OCI-LY7 (cell line): ENCODE measurements around the gene CYP3A4. TPM values are rescaled to one million over a fixed set of nuclear protein-coding genes. Genes with fewer than 3 reads are reported as not detected.
"Not testable (repeated sequence)": the region's sequence is repeated elsewhere in the genome, so short reads cannot be mapped to it uniquely, and the experiment has no call there.

Experiments used
- BruUV-seq: library from RNA; stranded (reverse); fragments of 400-500 nt; replicated peaks from 2 replicates; lab custom pipeline; 2021; lab: Mats Ljungman, UMichigan
- CTCF ChIA-PET: fragments of 300-600 bp; sonication (Branson Sonifier 250); formaldehyde crosslinking; loops from one replicate; lab custom pipeline; 2022; ENCODE audit warnings: antibody characterized with exemption; ENCODE audit not compliant: unreplicated experiment; lab: Charles Lee
- POLR2A ChIA-PET: fragments of 300-600 bp; sonication (Branson Sonifier 250); formaldehyde crosslinking; loops from one replicate; lab custom pipeline; 2022; ENCODE audit warnings: antibody characterized with exemption; lab: Charles Lee
- DNase-seq: peaks from one replicate; pipeline ENCODE4 v3.0.0-alpha.2; 2015; ENCODE audit warnings: low spot score
- H2AFZ ChIP-seq: fragments of 200-600 bp; sonication (generic), shearing (Covaris generic); 2 replicates; pipeline ENCODE4 v1.6.1; 2014; ENCODE audit warnings: mild to moderate bottlenecking, antibody characterized with exemption, low read length, moderate library complexity
- H3K27ac ChIP-seq: fragments of 200-600 bp; sonication (generic); 2 replicates; pipeline ENCODE4 v1.5.1; 2014; ENCODE audit warnings: mixed run types, low read depth, mild to moderate bottlenecking, moderate library complexity, low read length, inconsistent platforms; ENCODE audit not compliant: poor library complexity, severe bottlenecking
- H3K36me3 ChIP-seq: fragments of 200-600 bp; sonication (generic); 2 replicates; pipeline ENCODE4 v1.6.1; 2014; ENCODE audit warnings: mild to moderate bottlenecking, antibody characterized with exemption, low read length, moderate library complexity, mixed read lengths; ENCODE audit not compliant: insufficient read depth
- H3K4me1 ChIP-seq: fragments of 200-600 bp; sonication (generic); 2 replicates; pipeline ENCODE4 v1.5.1; 2014; ENCODE audit warnings: mild to moderate bottlenecking, low read length; ENCODE audit not compliant: insufficient read depth, poor library complexity, severe bottlenecking
- H3K4me2 ChIP-seq: fragments of 200-600 bp; sonication (generic); 2 replicates; pipeline ENCODE4 v1.6.1; 2014; ENCODE audit warnings: mild to moderate bottlenecking, low read length
- H3K4me3 ChIP-seq: fragments of 200-600 bp; sonication (generic); 2 replicates; pipeline ENCODE4 v1.5.1; 2014; ENCODE audit warnings: mild to moderate bottlenecking, low read depth, low read length; ENCODE audit not compliant: poor library complexity, severe bottlenecking
- H3K79me2 ChIP-seq: fragments of 200-600 bp; sonication (generic); 2 replicates; pipeline ENCODE4 v1.6.1; 2016; ENCODE audit warnings: low read depth, mild to moderate bottlenecking, low read length, moderate library complexity, mixed read lengths; ENCODE audit not compliant: insufficient read depth
- H3K9me2 ChIP-seq: fragments of 200-600 bp; sonication (generic); 2 replicates; pipeline ENCODE4 v1.6.1; 2016; ENCODE audit warnings: mild to moderate bottlenecking, low read length, mixed read lengths; ENCODE audit not compliant: insufficient read depth
- H3K9me3 ChIP-seq: fragments of 200-600 bp; sonication (generic); 2 replicates; pipeline ENCODE4 v1.6.1; 2014; ENCODE audit warnings: mild to moderate bottlenecking, mixed run types, low read length, mixed read lengths
- H4K20me1 ChIP-seq: fragments of 200-600 bp; sonication (generic); 2 replicates; pipeline ENCODE4 v1.6.1; 2014; ENCODE audit warnings: mild to moderate bottlenecking, antibody characterized with exemption, low read length, moderate library complexity, mixed read lengths; ENCODE audit not compliant: insufficient read depth
- CTCF ChIP-seq: fragments of 200-600 bp; sonication (generic); conservative IDR thresholded peaks from 2 replicates; pipeline ENCODE4 v1.5.1; 2014; ENCODE audit warnings: mild to moderate bottlenecking, antibody characterized with exemption, low read length, moderate library complexity, mixed read lengths
- EZH2phosphoT487 ChIP-seq: fragments of 200-600 bp; sonication (generic); IDR thresholded peaks from 2 replicates; pipeline ENCODE4 v1.6.1; 2018; ENCODE audit warnings: low read depth, borderline replicate concordance, mild to moderate bottlenecking, mixed run types, antibody characterized with exemption, low read length, moderate library complexity, mixed read lengths
- intact Hi-C: fragments of 100-400 bp; cut with micrococcal nuclease; formaldehyde crosslinking; loops from one replicate; pipeline ENCODE4 v1.10.0; 2022; ENCODE audit not compliant: unreplicated experiment
- total RNA-seq, 2 experiments: library from RNA; depleted of rRNA in 1 of 2; stranded (reverse); fragments of >200 nt in 1 of 2; shearing (Covaris generic) in 1 of 2; gene quantifications; 2 replicates each; pipeline ENCODE4 v1.2.3, GENCODE V29; 2014 to 2022

CYP3A4 gene
- total RNA-seq, 2 experiments from 2014 or later: not detected

DNA sequence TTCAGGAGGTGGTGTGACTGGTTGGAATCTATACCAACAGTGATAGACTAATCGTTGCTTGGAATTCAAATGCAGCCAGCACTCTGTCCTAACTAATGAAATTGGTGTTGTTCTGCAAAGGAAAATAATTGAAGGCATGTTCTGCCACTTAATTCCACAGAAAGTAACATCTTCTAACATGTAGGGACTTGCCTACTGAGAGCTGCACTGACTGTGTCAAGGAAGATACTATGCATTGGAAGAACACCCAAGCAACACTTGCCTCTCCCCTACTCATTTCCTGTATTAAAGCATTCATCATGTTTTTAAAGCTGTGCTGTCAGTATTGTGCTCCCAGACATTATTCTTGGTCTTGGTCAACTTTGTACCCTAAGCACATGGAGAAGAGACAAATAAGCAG lies 46.3 kb downstream of the CYP3A4 start:
- POLR2A ChIA-PET: interaction anchor here (0.6 kb wide), 2 partner anchors 18 to 284 kb away, joined by 3 to 5 read pairs; no protein-coding TSS in a partner anchor
- no peak overlapping the region for H3K4me3 ChIP-seq
- H3K4me2 ChIP-seq: no peak overlapping the region
- no peak overlapping the region for H3K27ac ChIP-seq
- H2AFZ ChIP-seq: no peak overlapping the region
- no peaks in the 10 kb centered on the region for H3K9me2 ChIP-seq
- no peaks in the 10 kb centered on the region for H3K4me1 ChIP-seq
- no TSS peak for BruUV-seq
- no peaks in the 10 kb centered on the region for H3K9me3 ChIP-seq
- TF ChIP-seq CTCF: no peak
- H3K79me2 ChIP-seq: no peaks in the 10 kb centered on the region
- intact Hi-C loops: no loop called here
- H3K36me3 ChIP-seq: no peaks in the 10 kb centered on the region
- DNase-seq: no peak
- no peaks in the 10 kb centered on the region for H4K20me1 ChIP-seq
- CTCF ChIA-PET: no interaction called here

DNA sequence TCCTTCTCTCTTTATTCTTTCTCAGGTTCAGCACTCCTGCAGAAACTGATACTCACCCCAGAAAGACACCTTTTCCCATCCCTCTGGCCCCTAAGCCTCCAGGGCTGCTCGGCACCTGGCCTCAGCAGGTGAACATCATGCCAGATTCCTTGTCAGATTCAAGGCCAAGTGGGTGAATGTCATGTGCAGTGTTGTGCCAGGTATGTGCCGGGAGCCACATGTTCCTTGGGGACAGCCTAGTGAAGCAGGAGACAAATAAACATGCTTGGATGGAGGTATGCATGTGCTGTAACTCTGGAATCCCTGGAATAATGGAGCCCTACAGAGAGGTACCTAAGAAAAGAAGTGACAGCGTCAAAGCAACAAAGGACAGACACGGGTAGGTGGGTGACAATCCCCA lies 47.3 kb downstream of the CYP3A4 start:
- H3K79me2 ChIP-seq, BruUV-seq: not testable (repeated sequence)

DNA sequence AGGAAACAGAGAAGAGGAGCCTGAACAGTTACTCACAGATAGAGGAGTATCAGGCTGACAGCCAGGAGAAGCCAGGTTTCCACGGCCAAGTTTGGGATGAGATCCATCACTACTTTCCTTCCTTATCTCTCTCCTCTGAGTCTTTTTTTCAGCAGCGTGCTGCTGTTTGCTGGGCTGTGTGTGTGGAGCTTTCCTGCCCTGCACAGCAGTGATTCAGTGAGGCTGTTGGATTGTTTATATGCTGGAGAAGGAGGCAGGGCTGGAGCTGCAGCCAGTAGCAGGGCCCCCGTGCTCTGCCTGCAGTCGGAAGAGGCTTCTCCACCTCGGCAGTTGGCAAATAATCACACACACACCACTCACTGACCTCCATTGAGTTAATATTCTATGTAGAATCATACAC lies 49.0 kb downstream of the CYP3A4 start, which contains the start of gene CYP3A7:
Gene CYP3A7, minus strand, starts transcription at position 210 of the 400 bp plus-strand sequence. Its CDS starts 103 bp downstream, at position 107.
- Histone ChIP-seq H3K4me2 (no peak within 1 kb of the TSS), H3K4me3 (no peak within 1 kb of the TSS), H2AFZ (no peak within 1 kb of the TSS), H3K27ac (no peak within 1 kb of the TSS), H3K79me2 (no peaks in the 10 kb centered on the region), H4K20me1 (no peaks in the 10 kb centered on the region), H3K9me3 (no peaks in the 10 kb centered on the region), H3K9me2 (no peaks in the 10 kb centered on the region), H3K36me3 (no peaks in the 10 kb centered on the region), H3K4me1 (no peaks in the 10 kb centered on the region)
- TF ChIP-seq CTCF (no peak), EZH2phosphoT487 (no peak)
- no peak for DNase-seq
- intact Hi-C loops: no loop called here
- ChIA-PET POLR2A (no interaction called here), CTCF (no interaction called here)
- BruUV-seq: no TSS peak

More for the DNA sequence above, 47.3 kb downstream of the CYP3A4 start:
- H3K27ac ChIP-seq, H3K4me3 ChIP-seq, H2AFZ ChIP-seq, DNase-seq, H3K4me2 ChIP-seq, intact Hi-C loops, POLR2A ChIA-PET, H3K36me3 ChIP-seq, H3K4me1 ChIP-seq, CTCF ChIA-PET, H3K9me3 ChIP-seq, H4K20me1 ChIP-seq, H3K9me2 ChIP-seq: not testable (repeated sequence)
